Tibial nerve (tissue), 4 donors: ENCODE results near the gene LANCL2.

ENCODE experiments used
- CTCF ChIP-seq, 5 experiments: fragments of 200-600 bp in 3 of 5; fragments of 450-650 bp in 2 of 5; sonication (generic) in 3 of 5; IDR thresholded peaks; one replicate each; pipeline ENCODE4 v1.5.1; 2016 to 2019; ENCODE audit warnings: antibody characterized with exemption in 5 of 5, mild to moderate bottlenecking in 3 of 5, moderate library complexity in 2 of 5
- EP300 ChIP-seq, 2 donors: sonication (generic); formaldehyde crosslinking; IDR thresholded peaks; one replicate each; pipeline ENCODE4 v1.6.1; 2017; ENCODE audit warnings: antibody characterized with exemption in 2 of 2, mild to moderate bottlenecking in 1 of 2
- POLR2A ChIP-seq, 2 donors: fragments of 450-650 bp; IDR thresholded peaks; one replicate each; pipeline ENCODE4 v1.6.1; 2017; ENCODE audit warnings: antibody characterized with exemption in 2 of 2, mild to moderate bottlenecking in 2 of 2, moderate library complexity in 2 of 2

GRCh38 chr7:55365205-55365674 lies at the start of gene LANCL2:
- TF ChIP-seq CTCF (IDR thresholded peaks at IDR 0.05): no peak
- no peak for TF ChIP-seq POLR2A (IDR thresholded peaks at IDR 0.05)
- TF ChIP-seq EP300 (IDR thresholded peaks at IDR 0.05): no peak
